ENCODE data around the gene PSEN2.

- no peak for TF ChIP-seq CTCF (IDR thresholded peaks at IDR 0.05 in 8 of 11, conservative IDR thresholded peaks at IDR 0.05 in 3 of 11)
- TF ChIP-seq POLR2AphosphoS5 (IDR thresholded peaks at IDR 0.05), result no peak
- no peak for TF ChIP-seq POLR2A (IDR thresholded peaks at IDR 0.05)
These were observed 68.6 kb downstream of the PSEN2 start for GRCh38 chr1:226938903-226939437.

Measured in spleen (tissue), 7 donors.